Stimulated activated CD4-positive, alpha-beta T cell treated with anti-CD3 and anti-CD28 coated beads, Interleukin-1b, Interleukin-23, amount 100 ng/mL, for 1 hour (primary cell): ENCODE data around the gene MAP4K4.

ENCODE experiments used
- DNase-seq, 2 donors: peaks; one replicate each; pipeline ENCODE4 v3.0.0-alpha.2; 2020; ENCODE audit warnings: low read depth in 2 of 2

MAP4K4 gene

GRCh38 chr2:101692766-101693165 is 4.7 kb upstream of the MAP4K4 start:
- DNase-seq, result no peak

GRCh38 chr2:101693991-101694588 is 3.4 kb upstream of the MAP4K4 start:
- no peak for DNase-seq

DNA sequence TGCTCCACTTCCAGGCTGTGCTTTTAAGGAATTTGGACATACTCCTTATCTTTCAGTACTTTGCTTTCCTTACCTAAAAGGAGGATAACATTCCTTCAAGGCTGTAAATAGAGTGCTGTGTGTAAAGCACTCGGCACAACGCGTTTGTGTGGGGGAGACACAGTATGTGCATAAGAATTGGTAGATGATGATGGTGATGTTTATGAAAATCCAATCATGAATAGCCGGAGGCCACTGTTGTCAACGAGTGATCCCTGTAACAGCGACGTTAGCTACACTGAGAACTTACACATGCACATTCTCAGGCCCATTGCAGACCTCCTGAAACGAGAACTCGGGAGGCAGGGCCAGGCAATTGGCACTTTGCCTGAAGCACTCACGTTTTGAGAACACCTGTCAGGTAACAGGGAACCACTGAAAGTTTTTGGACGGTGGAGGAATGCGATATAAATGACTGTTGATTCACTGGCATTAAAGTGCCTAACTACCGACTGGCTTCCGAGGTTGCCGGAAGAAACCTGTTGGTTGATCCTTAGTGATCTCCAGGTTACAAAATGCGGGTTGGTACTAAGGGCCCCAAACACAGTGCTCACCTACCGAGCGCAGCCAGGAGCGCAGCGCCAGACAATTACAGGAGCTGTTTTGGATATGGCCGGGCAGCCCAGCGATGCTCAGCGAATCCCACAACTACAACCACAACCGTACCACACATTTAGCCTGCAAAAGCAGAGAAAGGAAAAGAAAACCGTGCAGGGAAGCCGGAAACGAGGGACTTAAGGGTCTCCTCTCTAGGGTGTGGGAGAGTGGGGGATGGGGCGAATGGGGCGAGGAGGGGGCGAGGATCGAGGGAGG is 1.0 kb upstream of the MAP4K4 start:
- DNase-seq, result no peak

DNA sequence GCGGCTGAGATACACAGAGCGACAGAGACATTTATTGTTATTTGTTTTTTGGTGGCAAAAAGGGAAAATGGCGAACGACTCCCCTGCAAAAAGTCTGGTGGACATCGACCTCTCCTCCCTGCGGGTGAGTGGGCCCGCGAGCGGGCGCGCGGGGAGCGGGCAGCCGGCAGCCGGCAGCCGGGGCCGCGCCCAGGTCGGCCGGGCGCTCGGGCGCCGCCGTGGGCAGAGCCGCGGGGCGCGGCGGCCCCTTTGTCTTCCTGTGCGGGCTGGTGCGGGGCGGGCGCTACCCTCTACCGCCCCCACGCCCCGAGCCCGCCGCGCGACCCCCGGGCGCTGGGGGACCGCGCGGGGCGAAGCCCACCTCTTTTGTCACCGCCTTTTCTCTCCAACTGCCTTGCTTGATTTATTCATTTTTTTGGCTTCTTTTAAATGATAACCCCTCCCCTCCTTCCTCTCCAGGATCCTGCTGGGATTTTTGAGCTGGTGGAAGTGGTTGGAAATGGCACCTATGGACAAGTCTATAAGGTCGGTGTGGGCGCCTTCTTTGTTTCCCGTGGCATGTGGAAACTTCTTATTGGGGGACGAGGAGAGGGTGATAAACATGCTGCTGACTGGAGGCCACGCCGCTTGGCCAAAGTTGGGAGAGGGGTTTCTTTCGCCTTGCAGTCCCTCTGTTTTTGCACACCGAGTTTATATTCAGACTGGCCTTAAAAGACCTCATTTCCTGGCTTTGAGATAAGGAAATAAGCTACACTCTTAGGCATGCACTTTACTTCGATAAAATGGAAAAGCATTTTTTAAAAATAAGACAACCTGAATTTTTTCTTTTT is 722 bp downstream of the MAP4K4 start:
- DNase-seq, result no peak

GRCh38 chr2:101698844-101699754 is 1.6 kb downstream of the MAP4K4 start:
- no peak for DNase-seq

GRCh38 chr2:101699755-101700461 is 2.4 kb downstream of the MAP4K4 start:
- DNase-seq, result no peak

DNA sequence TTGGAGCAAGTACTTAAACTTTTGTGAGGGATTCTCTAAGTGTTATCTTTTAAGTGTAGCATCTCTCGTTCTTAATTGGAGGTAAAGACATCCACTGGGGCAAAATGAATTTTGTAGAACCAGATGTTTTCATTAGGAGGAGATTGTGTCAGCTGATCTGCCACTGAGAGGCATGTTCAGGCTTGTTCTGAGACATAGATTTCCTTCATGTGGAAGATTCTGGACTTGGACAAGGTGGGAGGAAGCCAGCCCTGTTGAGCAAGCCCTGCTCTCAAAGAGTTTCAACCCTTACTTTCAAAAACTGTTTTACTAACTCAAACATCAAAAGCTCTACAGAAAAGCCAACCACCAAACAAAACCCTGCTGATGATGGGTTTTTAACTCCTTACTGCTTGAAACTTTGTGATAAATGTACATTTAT is 6.5 kb downstream of the MAP4K4 start:
- DNase-seq, result no peak

- DNase-seq, result no peak
Measured at GRCh38 chr2:101704816-101705578, 7.5 kb downstream of the MAP4K4 start.

DNA sequence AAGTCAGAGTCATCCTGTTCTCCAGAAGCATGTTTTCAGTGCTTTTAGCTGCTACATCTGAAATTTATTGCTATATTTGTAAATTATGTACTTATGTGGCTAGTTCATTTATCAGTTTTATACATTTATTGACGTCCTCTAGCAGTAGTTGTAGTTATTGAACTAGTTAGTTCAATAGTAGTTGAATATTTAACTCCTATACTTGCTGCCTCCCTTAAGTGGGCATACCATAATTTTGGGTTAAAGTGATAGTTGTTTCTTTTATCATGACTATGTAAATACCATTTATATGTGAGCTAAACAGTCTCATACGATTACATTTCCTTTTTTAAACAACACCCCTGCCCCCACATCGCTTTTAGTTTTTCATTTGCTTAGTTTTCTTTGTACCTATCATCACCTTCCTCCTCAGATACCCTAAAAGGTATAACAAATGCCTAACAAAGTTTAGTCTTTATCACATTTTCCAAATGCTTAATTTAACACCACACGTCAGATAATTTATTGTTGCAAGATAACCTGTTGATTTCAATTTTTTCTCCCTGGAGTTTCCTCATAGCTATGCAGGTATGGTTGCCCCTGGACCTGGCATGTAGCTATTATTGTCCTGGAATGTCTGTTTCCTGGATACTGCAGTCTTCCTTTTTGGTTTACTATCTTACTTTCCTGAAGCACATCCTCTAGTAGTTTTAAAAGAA is 8.8 kb downstream of the MAP4K4 start:
- DNase-seq, result no peak

DNA sequence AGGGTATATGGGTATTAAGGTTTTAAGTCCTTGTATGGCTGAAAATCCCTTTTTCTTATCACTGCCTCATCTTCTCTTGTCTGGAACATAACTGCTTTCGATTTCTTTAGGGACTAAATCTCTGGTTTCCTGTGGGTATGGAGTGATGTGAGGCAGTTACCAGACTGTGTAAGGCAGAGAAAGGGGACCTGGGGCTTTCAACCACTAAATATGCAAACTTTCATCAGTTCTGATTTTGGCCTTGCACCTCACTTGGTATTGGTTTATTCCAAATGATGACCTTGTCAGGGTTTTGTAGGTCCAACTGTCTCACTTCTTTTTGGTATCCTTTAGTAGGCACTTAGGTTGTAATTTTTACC is 9.3 kb downstream of the MAP4K4 start:
- DNase-seq, result no peak

DNA sequence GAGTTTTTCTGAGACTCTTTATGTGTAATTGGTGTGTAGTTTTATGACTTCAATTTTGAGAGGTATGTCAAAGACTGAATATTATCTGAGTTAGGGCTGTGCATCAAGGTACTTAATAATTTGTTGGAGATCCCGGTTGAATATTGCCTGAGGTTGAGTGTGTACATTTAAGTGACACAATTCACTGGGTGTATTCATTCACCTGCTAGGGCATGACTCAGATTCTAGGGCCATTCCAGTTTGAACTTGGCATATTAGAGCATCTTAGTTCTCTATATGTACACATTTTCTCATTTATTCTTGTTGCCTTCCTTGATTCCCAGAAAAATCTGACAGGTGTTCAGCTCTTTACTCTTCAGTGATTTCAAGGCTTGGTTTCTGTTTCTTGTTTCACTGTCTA is 12.5 kb downstream of the MAP4K4 start:
- no peak for DNase-seq

DNA sequence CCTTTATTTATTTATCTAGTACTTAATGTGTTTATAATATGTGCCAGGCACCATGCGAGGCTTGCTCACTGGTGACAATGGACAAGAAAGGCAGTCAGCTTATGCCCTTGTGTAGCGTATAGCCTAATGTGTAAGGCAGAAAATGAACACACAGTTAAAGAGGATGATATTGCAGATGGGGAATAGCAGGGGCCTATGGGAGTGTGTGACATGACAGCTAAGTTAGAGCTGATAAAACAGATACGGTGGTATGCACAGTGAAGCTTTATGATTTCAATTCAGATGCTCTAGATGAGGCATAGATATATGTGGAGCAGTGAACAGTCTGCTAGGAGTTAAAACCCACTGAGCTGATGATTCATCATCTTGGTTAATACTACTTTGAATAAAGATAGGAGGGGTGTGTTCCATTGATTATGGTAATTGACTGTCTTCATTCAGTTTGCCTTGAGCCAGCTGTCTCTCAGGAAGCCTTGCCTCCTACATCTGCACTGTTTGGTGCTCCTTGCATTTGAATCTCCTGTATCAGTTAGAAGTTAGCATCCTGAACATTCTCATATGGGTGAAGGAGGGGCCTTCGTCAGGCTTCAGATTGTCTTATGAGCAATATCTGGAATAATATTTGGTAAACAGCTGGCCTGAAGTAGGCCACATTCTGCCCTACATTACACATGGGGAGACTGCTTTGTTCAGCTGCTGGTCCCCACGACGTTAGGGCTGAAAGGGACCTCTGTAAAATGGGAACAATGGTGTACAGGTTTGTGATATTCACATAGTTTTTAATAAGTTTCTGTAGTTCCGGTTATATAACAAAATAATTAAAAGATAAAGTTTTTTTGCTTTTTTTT is 13.2 kb downstream of the MAP4K4 start:
- DNase-seq, result no peak

GRCh38 chr2:101714118-101714517 is 16.6 kb downstream of the MAP4K4 start:
- no peak for DNase-seq

GRCh38 chr2:101717071-101717845 is 19.8 kb downstream of the MAP4K4 start:
- DNase-seq, result no peak

DNA sequence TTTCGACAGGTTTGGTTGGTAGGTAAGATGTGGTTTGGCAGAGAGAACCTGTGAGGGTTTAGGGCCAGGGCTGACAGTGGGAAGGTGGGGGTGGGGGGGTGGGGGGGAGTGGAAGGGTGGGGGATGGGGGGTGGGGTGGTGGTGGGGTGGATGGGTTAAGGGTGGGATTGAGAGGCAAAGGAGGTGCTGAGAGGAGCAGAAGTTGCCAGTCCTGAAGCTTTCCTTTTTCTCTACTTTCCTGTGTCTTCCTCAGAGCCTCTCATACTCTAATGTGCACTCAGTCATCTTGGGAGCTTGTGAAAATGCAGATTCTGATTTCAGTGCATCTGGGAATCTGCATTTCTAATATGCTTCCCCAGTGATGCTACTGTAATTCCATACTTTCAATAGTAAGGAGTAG is 21.0 kb downstream of the MAP4K4 start:
- DNase-seq, result no peak

DNA sequence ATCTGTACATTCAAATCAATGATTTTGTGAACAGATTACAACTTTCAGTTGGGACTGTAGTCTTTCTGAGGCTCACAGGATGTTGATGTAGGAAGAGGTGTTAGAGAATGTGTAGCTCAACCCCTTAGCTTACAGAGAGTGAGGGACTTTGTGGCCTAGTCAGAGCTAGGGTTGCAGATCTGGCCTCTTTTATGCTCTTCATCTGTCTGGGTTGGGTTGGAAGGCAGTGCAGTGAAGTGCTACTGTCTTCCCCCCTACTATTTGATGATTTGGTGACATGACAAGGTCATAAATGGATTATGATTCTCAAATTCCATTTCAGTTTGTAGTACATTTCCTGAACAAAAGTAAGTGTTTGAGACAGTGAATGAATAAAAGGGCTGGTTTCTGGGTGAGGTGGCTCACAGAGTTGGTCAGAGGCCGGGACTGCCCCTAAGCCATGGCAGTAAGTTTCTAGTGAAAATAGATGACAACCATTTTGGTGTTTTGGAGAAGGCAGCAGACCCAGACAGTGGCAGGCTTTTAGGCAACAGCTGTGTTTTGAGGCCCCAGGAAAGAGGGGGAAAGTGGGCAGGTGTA is 21.6 kb downstream of the MAP4K4 start:
- DNase-seq, result no peak

DNA sequence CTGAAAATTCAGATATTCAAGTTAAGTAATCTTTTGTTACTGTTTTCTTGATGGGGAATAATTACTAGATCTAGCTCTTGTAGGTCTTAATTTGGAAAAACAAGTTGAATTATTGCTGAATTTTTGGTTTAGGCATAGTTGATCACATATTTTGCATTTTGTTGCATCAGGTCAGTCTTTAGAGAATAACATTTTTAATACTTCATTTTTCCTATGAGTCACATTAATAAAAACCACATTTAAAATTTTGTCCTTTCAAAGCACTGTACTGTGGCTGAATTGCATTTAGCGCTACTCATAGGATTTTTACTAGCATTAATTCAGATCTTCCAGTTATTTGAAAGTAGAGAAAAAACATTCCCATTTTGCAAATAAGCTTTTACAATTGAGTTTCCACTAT is 23.2 kb downstream of the MAP4K4 start:
- DNase-seq, result no peak
